HepG2 (cell line): ENCODE results near the gene DLX1. TPM values are rescaled to one million over a fixed set of nuclear protein-coding genes. Genes with fewer than 3 reads are reported as not detected.

Source experiments
- ATAC-seq: fragments of 200-7000 bp; cut with Tn5 transposase; 3 replicates; pipeline ENCODE4 v1.9.1; 2020; ENCODE audit warnings: mild to moderate bottlenecking, moderate library complexity
- BruUV-seq: library from RNA; stranded (reverse); fragments of 400-500 nt; replicated peaks from 2 replicates; lab custom pipeline; 2021; lab: Mats Ljungman, UMichigan
- CTCF ChIA-PET: fragments of 300-600 bp; formaldehyde crosslinking; extraction: SDS; loops from one replicate; lab custom pipeline; 2021; ENCODE audit warnings: low total read pairs, inconsistent platforms, low intra/inter-chr PET ratio; lab: Yijun Ruan, JAX
- POLR2A ChIA-PET: fragments of 350-600 bp; sonication (Branson Sonifier 250); formaldehyde crosslinking; loops from one replicate; lab custom pipeline; 2020; ENCODE audit warnings: antibody characterized with exemption, inconsistent platforms; lab: Yijun Ruan, JAX
- DNase-seq: peaks from one replicate; pipeline ENCODE4 v3.0.0-alpha.2; 2015; ENCODE audit warnings: low spot score
- FAIRE-seq: peaks from 3 replicates; lab custom pipeline; 2011; peaks lifted over from hg19 to GRCh38; lab: Jason Lieb, UNC
- H2AFZ ChIP-seq: one replicate; pipeline ENCODE4 v1.6.1; 2011; ENCODE audit warnings: low read length, inconsistent platforms
- H3K27ac ChIP-seq: fragments of 300-600 bp; 3 replicates; pipeline ENCODE4 v1.8.0; 2011; ENCODE audit warnings: mixed run types, mild to moderate bottlenecking, mixed read lengths, low read length, inconsistent platforms; ENCODE audit not compliant: insufficient read depth; ENCODE audit errors: extremely low read length
- H3K27me3 ChIP-seq, 2 experiments: fragments of 200-600 bp in 1 of 2; 2 replicates in 1 of 2; 3 replicates in 1 of 2; pipeline versions ENCODE4 v1.6.0 to v1.8.0; 2011; ENCODE audit warnings: low read length in 2 of 2, mild to moderate bottlenecking in 2 of 2, moderate library complexity in 2 of 2, inconsistent platforms in 1 of 2; ENCODE audit not compliant: insufficient read depth in 2 of 2, control insufficient read depth in 1 of 2
- H3K36me3 ChIP-seq, 2 experiments: fragments of 200-600 bp in 1 of 2; replicated peaks in 1 of 2; 2 replicates in 1 of 2; 3 replicates in 1 of 2; pipeline versions ENCODE4 v1.5.1 to v1.8.0; 2011; ENCODE audit warnings: low read length in 2 of 2, inconsistent platforms in 1 of 2; ENCODE audit not compliant: insufficient read depth in 2 of 2, control insufficient read depth in 1 of 2
- H3K4me1 ChIP-seq: 2 replicates; pipeline ENCODE4 v1.5.1; 2012; ENCODE audit warnings: low read length, inconsistent platforms; ENCODE audit not compliant: insufficient read depth
- H3K4me2 ChIP-seq: 2 replicates; pipeline ENCODE4 v1.6.0; 2011; ENCODE audit warnings: low read depth, low read length, inconsistent platforms
- H3K4me3 ChIP-seq, 3 experiments: fragments of 200-600 bp in 1 of 3; sonication (generic), shearing (Covaris generic) in 1 of 3; replicated peaks in 1 of 3; 2 replicates each; pipeline ENCODE4 v1.5.1; 2011 to 2016; ENCODE audit warnings: low read length in 3 of 3, inconsistent platforms in 2 of 3, low read depth in 2 of 3, mild to moderate bottlenecking in 2 of 3, control low read depth in 1 of 3, mixed read lengths in 1 of 3; ENCODE audit not compliant: insufficient read depth in 1 of 3
- H3K79me2 ChIP-seq: one replicate; pipeline ENCODE4 v1.6.1; 2011; ENCODE audit warnings: low read length, inconsistent platforms; ENCODE audit not compliant: insufficient read depth
- H3K9ac ChIP-seq: 2 replicates; pipeline ENCODE4 v1.6.0; 2011; ENCODE audit warnings: mild to moderate bottlenecking, low read depth, low read length, inconsistent platforms; ENCODE audit not compliant: insufficient read depth
- H3K9me3 ChIP-seq: 2 replicates; pipeline ENCODE4 v1.5.1; 2012; ENCODE audit warnings: mild to moderate bottlenecking, low read length
- H4K20me1 ChIP-seq: 2 replicates; pipeline ENCODE4 v1.6.0; 2011; ENCODE audit warnings: inconsistent platforms, mild to moderate bottlenecking, low read length, moderate library complexity; ENCODE audit not compliant: insufficient read depth
- AGO1 ChIP-seq: fragments of 200-400 bp; formaldehyde crosslinking; IDR thresholded peaks from 2 replicates; pipeline ENCODE4 v1.6.1; 2017; ENCODE audit warnings: mild to moderate bottlenecking, low read depth, low read length, moderate library complexity; ENCODE audit not compliant: poor library complexity, severe bottlenecking
- ARHGAP35 ChIP-seq: sonication (generic); formaldehyde crosslinking; IDR thresholded peaks from 2 replicates; pipeline ENCODE4 v1.9.0; 2022; ENCODE audit warnings: mild to moderate bottlenecking, inconsistent platforms, moderate library complexity, missing genetic modification reagents, borderline replicate concordance
- GRHL1 ChIP-seq: sonication (generic); formaldehyde crosslinking; conservative IDR thresholded peaks from 2 replicates; pipeline ENCODE4 v1.8.0; 2022; ENCODE audit warnings: missing genetic modification reagents
- HNF1B ChIP-seq: sonication (generic); formaldehyde crosslinking; IDR thresholded peaks from 2 replicates; pipeline ENCODE4 v1.5.1; 2020; ENCODE audit warnings: mild to moderate bottlenecking, moderate library complexity, missing genetic modification reagents
- IKZF1 ChIP-seq: fragments of 450-650 bp; IDR thresholded peaks from 2 replicates; pipeline ENCODE4 v1.7.1; 2016
- RNF2 ChIP-seq: fragments of 450-650 bp; conservative IDR thresholded peaks from 2 replicates; pipeline ENCODE4 v1.6.1; 2016; ENCODE audit warnings: low read depth
- SUZ12 ChIP-seq: fragments of 150-350 bp; IDR thresholded peaks from 2 replicates; pipeline ENCODE4 v1.6.1; 2014; ENCODE audit warnings: low read depth, low read length
- U2AF1 ChIP-seq: fragments of 200-400 bp; formaldehyde crosslinking; optimal IDR thresholded peaks from 2 replicates; pipeline ENCODE3; 2017; ENCODE audit warnings: mild to moderate bottlenecking, low read depth, low read length
- ZNF225 ChIP-seq: sonication (generic); formaldehyde crosslinking; IDR thresholded peaks from 2 replicates; pipeline ENCODE4 v1.4.0; 2020; ENCODE audit warnings: mild to moderate bottlenecking, missing genetic modification reagents
- ZNF775 ChIP-seq: sonication (generic); formaldehyde crosslinking; IDR thresholded peaks from 2 replicates; pipeline ENCODE4 v1.4.0; 2020; ENCODE audit warnings: missing genetic modification reagents, mild to moderate bottlenecking, moderate library complexity, borderline replicate concordance
- ZNF891 ChIP-seq: sonication (generic); formaldehyde crosslinking; IDR thresholded peaks from 2 replicates; pipeline ENCODE4 v1.5.0; 2020; ENCODE audit warnings: mild to moderate bottlenecking, missing genetic modification reagents
- WGBS: methylation state at CpG from one replicate; pipeline ENCODE4 v1.1.6; 2017; ENCODE audit warnings: low lambda C conversion rate; 5-methylcytosine and 5-hydroxymethylcytosine counted together
- in situ Hi-C: cut with HindIII; loops from 2 replicates; pipeline ENCODE4 v1.10.0; 2017; ENCODE audit warnings: low pct_unique_long_range_greater_than_20kb; ENCODE audit not compliant: extremely low pct_ligation_motif_present
- intact Hi-C: fragments of 100-400 bp; cut with micrococcal nuclease; formaldehyde crosslinking; loops from one replicate; pipeline ENCODE4 v1.10.0; 2022; ENCODE audit not compliant: unreplicated experiment
- polyA plus RNA-seq, 8 experiments: library from polyadenylated mRNA; depleted of rRNA in 3 of 8; stranded (reverse) in 7 of 8; unstranded in 1 of 8; fragments of >200 nt; fragmentation: Illumina TruSeq in 4 of 8; extraction: Trizol in 4 of 8; gene quantifications; 2 replicates each; pipeline versions ENCODE4 v1.2.1 to v1.2.3, GENCODE V29; 2011 to 2016; ENCODE audit warnings: low read depth in 4 of 8, missing spikeins in 1 of 8, mixed read lengths in 1 of 8; ENCODE audit not compliant: insufficient read depth in 1 of 8
- total RNA-seq, 5 experiments: library from RNA; depleted of rRNA; stranded (reverse); fragments of >200 nt; fragmentation: Illumina TruSeq; extraction: Trizol; gene quantifications; 2 replicates each; pipeline ENCODE4 v1.2.3, GENCODE V29; 2016; ENCODE audit warnings: low read depth in 1 of 5
- TF ChIP-seq, protein P1 (sequence below): sonication (generic); formaldehyde crosslinking; IDR thresholded peaks from 2 replicates; pipeline ENCODE4 v1.4.0; 2020; ENCODE audit warnings: missing genetic modification reagents, borderline replicate concordance
- TF ChIP-seq, protein P2 (sequence below): sonication (generic); formaldehyde crosslinking; IDR thresholded peaks from 2 replicates; pipeline ENCODE4 v1.4.0; 2020; ENCODE audit warnings: missing genetic modification reagents, low read depth, mild to moderate bottlenecking, borderline replicate concordance

DLX1 gene
- total and polyA plus RNA-seq, 2 of the 13 experiments (the other 11 are each of a cell fraction or from before 2014, with no cell fraction given), result 0.18 to 0.86 TPM

DNA sequence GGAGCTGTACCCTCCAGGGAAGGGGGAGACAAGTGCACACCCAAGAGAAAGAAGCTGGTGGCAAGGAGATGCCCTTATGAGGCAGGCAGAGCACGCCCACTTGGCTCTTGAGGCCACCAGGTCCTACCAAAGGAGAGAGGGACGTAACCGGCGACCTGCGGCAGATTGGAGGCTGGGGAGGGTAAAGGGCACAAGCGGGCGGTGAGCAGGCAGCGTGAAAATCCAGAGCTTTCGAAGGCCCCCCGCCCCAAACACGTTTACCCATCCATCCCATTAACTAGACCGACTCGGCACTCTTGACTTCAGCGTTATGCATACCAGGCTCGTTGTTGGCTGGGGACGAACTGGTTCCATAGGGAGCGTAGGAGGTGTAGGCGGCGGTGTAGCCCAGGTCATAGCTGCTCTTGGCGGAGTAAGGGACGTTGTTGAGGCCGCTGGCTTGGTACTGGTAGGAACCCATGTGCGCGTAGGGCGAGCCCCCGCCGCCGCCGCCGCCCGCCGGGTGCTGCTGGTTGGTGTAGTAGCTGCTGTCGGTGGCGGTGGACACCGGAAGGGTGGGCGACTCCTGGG, 16.6 kb downstream of the DLX1 start (continued):
- TF ChIP-seq GRHL1 (CRISPR knock-in tag) (no peak), SUZ12 (no peak)

GRCh38 chr2:172102391-172103359, 17.4 kb downstream of the DLX1 start, which contains the start of gene DLX2:
Gene DLX2 (minus strand): TSS chr2:172102900. CDS start chr2:172102538, 362 bp downstream.
- 1% methylated on average over 41 of the region's 74 CpGs for WGBS
- intact Hi-C loops (loop anchor here (1.0 to 10.0 kb wide), 7 partner anchors 18 to 1128 kb away; partner anchors contain the start of genes DLX1 and METAP1D), in situ Hi-C loops (loop anchor here (5.0 to 10.0 kb wide), 2 partner anchors 105 to 308 kb away; partner anchors contain the start of gene METAP1D)
- peak; percentile 93 for DNase-seq
- peak within 1 kb of the TSS; percentile 99 for H3K4me2 ChIP-seq
- BruUV-seq, result no TSS peak
- H3K4me3 ChIP-seq, result peak within 1 kb of the TSS; percentile 61 to 75 (median 65)
- peak; percentile 67 for ATAC-seq
- peak within 1 kb of the TSS; percentile 85 for H2AFZ ChIP-seq
- peak within 1 kb of the TSS; percentile 47 for H3K9ac ChIP-seq
- H3K79me2 ChIP-seq, result no peaks in the 10 kb centered on the region
- no peak within 1 kb of the TSS for H3K27ac ChIP-seq
- peaks cover 4 to 37% of the 10 kb centered on the region in 2 experiments for H3K27me3 ChIP-seq
- H3K4me1 ChIP-seq, result peaks cover 61% of the 10 kb centered on the region
- H4K20me1 ChIP-seq, result no peaks in the 10 kb centered on the region
- no peak for FAIRE-seq
- CTCF ChIA-PET, result interaction anchor here (1.1 to 3.2 kb wide), 6 partner anchors 103 to 528 kb away, joined by 3 to 52 read pairs (median 6); partner anchors contain the start of gene METAP1D
- H3K9me3 ChIP-seq, result no peaks in the 10 kb centered on the region
- no peaks in the 10 kb centered on the region for H3K36me3 ChIP-seq
- POLR2A ChIA-PET, result interaction anchor here (0.6 to 2.8 kb wide), 26 partner anchors 8 to 501 kb away, joined by 3 to 42 read pairs (median 5); partner anchors contain the start of genes DLX1, DYNC1I2, HAT1 and METAP1D
- TF ChIP-seq ZNF225 (CRISPR knock-in tag) (peak; percentile 75; the same call in 1 of the 2 replicates), AGO1 (peak; percentile 22), IKZF1 (no peak), HNF1B (CRISPR knock-in tag) (peak; percentile 66; the same call in 1 of the 2 replicates), ARHGAP35 (peak; percentile 97), ZNF891 (peak; percentile 84), RNF2 (peak; percentile 91), U2AF1 (no peak), ZNF775 (CRISPR knock-in tag) (no peak)
- TF ChIP-seq, protein P1, sequence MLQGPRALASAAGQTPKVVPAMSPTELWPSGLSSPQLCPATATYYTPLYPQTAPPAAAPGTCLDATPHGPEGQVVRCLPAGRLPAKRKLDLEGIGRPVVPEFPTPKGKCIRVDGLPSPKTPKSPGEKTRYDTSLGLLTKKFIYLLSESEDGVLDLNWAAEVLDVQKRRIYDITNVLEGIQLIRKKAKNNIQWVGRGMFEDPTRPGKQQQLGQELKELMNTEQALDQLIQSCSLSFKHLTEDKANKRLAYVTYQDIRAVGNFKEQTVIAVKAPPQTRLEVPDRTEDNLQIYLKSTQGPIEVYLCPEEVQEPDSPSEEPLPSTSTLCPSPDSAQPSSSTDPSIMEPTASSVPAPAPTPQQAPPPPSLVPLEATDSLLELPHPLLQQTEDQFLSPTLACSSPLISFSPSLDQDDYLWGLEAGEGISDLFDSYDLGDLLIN (CRISPR knock-in tag), result peak; percentile 91; the same call in 1 of the 2 replicates
- TF ChIP-seq, protein P2, sequence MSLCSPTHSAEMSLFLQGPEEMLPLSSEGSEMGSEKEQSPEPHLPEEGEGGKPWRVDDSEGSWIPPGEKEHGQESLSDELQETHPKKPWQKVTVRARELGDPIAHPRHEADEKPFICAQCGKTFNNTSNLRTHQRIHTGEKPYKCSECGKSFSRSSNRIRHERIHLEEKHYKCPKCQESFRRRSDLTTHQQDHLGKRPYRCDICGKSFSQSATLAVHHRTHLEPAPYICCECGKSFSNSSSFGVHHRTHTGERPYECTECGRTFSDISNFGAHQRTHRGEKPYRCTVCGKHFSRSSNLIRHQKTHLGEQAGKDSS (CRISPR knock-in tag), result no peak; the same call in 1 of the 2 replicates
